Aorta (tissue), 5 donors: ENCODE data around the gene DNAJC27. TPM values are rescaled to one million over a fixed set of nuclear protein-coding genes. Genes with fewer than 3 reads are reported as not detected.

Experiments
- ATAC-seq: fragments of 200-7000 bp; cut with Tn5 transposase; one replicate; pipeline ENCODE4 v1.9.1; 2022; ENCODE audit warnings: moderate library complexity; ENCODE audit not compliant: low FRiP score
- DNase-seq, 2 donors: peaks; one replicate each; pipeline ENCODE4 v3.0.0-alpha.2; 2020
- H3K27ac ChIP-seq, 2 donors: one replicate each; pipeline ENCODE4 v1.5.1; 2013; ENCODE audit warnings: low read length in 2 of 2, mild to moderate bottlenecking in 2 of 2, moderate library complexity in 2 of 2, control low read depth in 1 of 2, inconsistent platforms in 1 of 2, low read depth in 1 of 2
- H3K27me3 ChIP-seq, 2 donors: one replicate each; pipeline ENCODE4 v1.6.1; 2013; ENCODE audit warnings: control low read depth in 1 of 2, low read length in 1 of 2, mild to moderate bottlenecking in 1 of 2, moderate library complexity in 1 of 2; ENCODE audit not compliant: insufficient read depth in 2 of 2, control insufficient read depth in 1 of 2
- H3K36me3 ChIP-seq, 2 donors: one replicate each; pipeline ENCODE4 v1.6.1; 2013; ENCODE audit warnings: control low read depth in 1 of 2, low read length in 1 of 2, mild to moderate bottlenecking in 1 of 2; ENCODE audit not compliant: insufficient read depth in 2 of 2, control insufficient read depth in 1 of 2
- H3K4me1 ChIP-seq, 2 donors: one replicate each; pipeline ENCODE4 v1.6.1; 2013; ENCODE audit warnings: low read length in 2 of 2, control low read depth in 1 of 2, mild to moderate bottlenecking in 1 of 2, moderate library complexity in 1 of 2; ENCODE audit not compliant: insufficient read depth in 2 of 2, control insufficient read depth in 1 of 2
- H3K4me3 ChIP-seq, 2 donors: one replicate each; pipeline ENCODE4 v1.5.1; 2013; ENCODE audit warnings: low read length in 2 of 2, control low read depth in 1 of 2, mild to moderate bottlenecking in 1 of 2
- H3K9me3 ChIP-seq: one replicate; pipeline ENCODE4 v1.6.1; 2013; ENCODE audit warnings: mild to moderate bottlenecking, low read length; ENCODE audit not compliant: control insufficient read depth
- WGBS, 2 donors: extraction: QIAGEN DNeasy Blood & Tissue Kit; methylation state at CpG; one replicate each; pipeline ENCODE4 v1.1.7; 2013; 5-methylcytosine and 5-hydroxymethylcytosine counted together
- intact Hi-C, 2 donors: fragments of 100-400 bp; cut with DNase I; formaldehyde crosslinking; loops; one replicate each; pipeline versions ENCODE4 v1.14.2 to v1.15.0; 2022
- polyA plus RNA-seq, 2 donors: library from polyadenylated mRNA; stranded (reverse); fragments of 200-250 nt; gene quantifications; one replicate each; pipeline ENCODE4 v1.2.3, GENCODE V29; 2013
- total RNA-seq, 2 donors: library from RNA; stranded (reverse); fragmentation: NEBNext Ultra II Directional; extraction: Animal tissue kit (Norgen Biotek cat#: 25700); gene quantifications; one replicate each; pipeline ENCODE4 v1.2.1, GENCODE V29; 2021
- donor health status: healthy with polysubstance abuse.
- donor health status: Bipolar disorder and iron deficiency.
- donor health status: DM: no; HTN: no; CAD: no.
- donor health status: DM: no; HTN: no; CAD: no.
- donor health status: DM: yes; HTN: yes; CAD: no.

DNAJC27 gene
- total and polyA plus RNA-seq, 4 donors = 0.75 to 7.3 (median 4.6) TPM

GRCh38 chr2:24978661-24979060 is 6.9 kb upstream of the DNAJC27 start:
- H3K4me3 ChIP-seq = no peak overlapping the region
- intact Hi-C loops = no loop called here
- WGBS, 2 donors = 70 to 82% methylated on average over 1 of the region's 1 CpG
- no peaks in the 10 kb centered on the region for H3K9me3 ChIP-seq
- H3K27ac ChIP-seq = no peak overlapping the region
- H3K36me3 ChIP-seq = peaks cover 0 to 2% of the 10 kb centered on the region in 2 donors
- no peaks in the 10 kb centered on the region for H3K27me3 ChIP-seq
- H3K4me1 ChIP-seq = no peaks in the 10 kb centered on the region
- ATAC-seq (no peak), DNase-seq (no peak)

- Histone ChIP-seq H3K9me3 (no peaks in the 10 kb centered on the region), H3K4me1 (no peaks in the 10 kb centered on the region), H3K27me3 (no peaks in the 10 kb centered on the region), H3K27ac (no peak overlapping the region), H3K36me3 (peaks cover 0 to 2% of the 10 kb centered on the region in 2 donors), H3K4me3 (no peak overlapping the region)
- no peak for ATAC-seq
- DNase-seq = no peak
- intact Hi-C loops = loop anchor here in 1 of 2 donors (2.0 kb wide), 1 partner anchor 63 kb away; no protein-coding TSS in a partner anchor
- 85 to 88% methylated on average over 2 of the region's 2 CpGs for WGBS, 2 donors
These were observed 5.9 kb upstream of the DNAJC27 start for GRCh38 chr2:24977631-24978030.

GRCh38 chr2:24973812-24974211 is 2.1 kb upstream of the DNAJC27 start:
- H3K4me3 ChIP-seq = no peak overlapping the region
- DNase-seq (no peak), ATAC-seq (no peak)
- 47 to 56% methylated on average over 4 of the region's 4 CpGs for WGBS, 2 donors
- H3K9me3 ChIP-seq = no peaks in the 10 kb centered on the region
- intact Hi-C loops = loop anchor here (2.0 to 5.0 kb wide), 2 partner anchors 68 to 223 kb away; partner anchors contain the start of gene EFR3B (in 1 of the 2)
- H3K36me3 ChIP-seq = no peaks in the 10 kb centered on the region
- H3K27me3 ChIP-seq = no peaks in the 10 kb centered on the region
- H3K27ac ChIP-seq = no peak overlapping the region
- H3K4me1 ChIP-seq = no peaks in the 10 kb centered on the region

- Histone ChIP-seq H3K4me3 (peak overlapping the region; percentile 56 to 65), H3K27me3 (no peaks in the 10 kb centered on the region), H3K27ac (peak overlapping the region; percentile 92 to 98), H3K4me1 (no peaks in the 10 kb centered on the region), H3K9me3 (no peaks in the 10 kb centered on the region), H3K36me3 (no peaks in the 10 kb centered on the region)
- no peak for DNase-seq
- ATAC-seq = peak; percentile 1
- intact Hi-C loops = loop anchor here in 1 of 2 donors (5.0 kb wide), 1 partner anchor 70 kb away; the partner anchor contains the start of gene EFR3B
- 0% methylated on average over 19 of the region's 19 CpGs for WGBS, 2 donors
These were observed 683 bp upstream of the DNAJC27 start for GRCh38 chr2:24972315-24972961.

- Histone ChIP-seq H3K4me3 (peak overlapping the region; percentile 56 to 80), H3K27me3 (no peaks in the 10 kb centered on the region), H3K9me3 (no peaks in the 10 kb centered on the region), H3K4me1 (no peaks in the 10 kb centered on the region), H3K27ac (peak overlapping the region; percentile 72 to 98), H3K36me3 (peaks cover 1 to 7% of the 10 kb centered on the region in 2 donors)
- DNase-seq = no peak
- intact Hi-C loops = loop anchor here in 1 of 2 donors (5.0 kb wide), 1 partner anchor 71 kb away; the partner anchor contains the start of gene EFR3B
- 0% methylated on average over 23 of the region's 23 CpGs for WGBS, 2 donors
- peak; percentile 8 for ATAC-seq
These were observed 544 bp downstream of the DNAJC27 start for GRCh38 chr2:24971286-24971535.

- no peaks in the 10 kb centered on the region for H3K9me3 ChIP-seq
- H3K4me1 ChIP-seq = no peaks in the 10 kb centered on the region
- intact Hi-C loops = loop anchor here in 1 of 2 donors (5.0 kb wide), 1 partner anchor 72 kb away; the partner anchor contains the start of gene EFR3B
- DNase-seq (no peak), ATAC-seq (no peak)
- peak overlapping the region; percentile 72 to 98 for H3K27ac ChIP-seq
- H3K27me3 ChIP-seq = no peaks in the 10 kb centered on the region
- peaks cover 1 to 7% of the 10 kb centered on the region in 2 donors for H3K36me3 ChIP-seq
- peak overlapping the region; percentile 56 to 80 for H3K4me3 ChIP-seq
- WGBS, 2 donors = 55 to 58% methylated on average over 27 of the region's 27 CpGs
These were observed 1.1 kb downstream of the DNAJC27 start for GRCh38 chr2:24970483-24971285.

GRCh38 chr2:24969784-24970183 is 2.0 kb downstream of the DNAJC27 start:
- intact Hi-C loops = loop anchor here in 1 of 2 donors (5.0 kb wide), 1 partner anchor 73 kb away; the partner anchor contains the start of gene EFR3B
- H3K27me3 ChIP-seq = no peaks in the 10 kb centered on the region

GRCh38 chr2:24961903-24962302 is 9.9 kb downstream of the DNAJC27 start:
- ATAC-seq (no peak), DNase-seq (no peak)
- intact Hi-C loops = no loop called here
- Histone ChIP-seq H3K27me3 (no peaks in the 10 kb centered on the region), H3K4me1 (no peaks in the 10 kb centered on the region), H3K9me3 (no peaks in the 10 kb centered on the region), H3K36me3 (peaks cover 1 to 12% of the 10 kb centered on the region in 2 donors), H3K4me3 (no peak overlapping the region), H3K27ac (no peak overlapping the region)
- WGBS, 2 donors = 96% methylated on average over 1 of the region's 1 CpG

More at GRCh38 chr2:24969784-24970183, 2.0 kb downstream of the DNAJC27 start:
- Histone ChIP-seq H3K9me3 (no peaks in the 10 kb centered on the region), H3K4me1 (no peaks in the 10 kb centered on the region), H3K4me3 (no peak overlapping the region), H3K36me3 (peaks cover 1 to 7% of the 10 kb centered on the region in 2 donors), H3K27ac (no peak overlapping the region)
- ATAC-seq = no peak
- no peak for DNase-seq
- WGBS, 2 donors = 87 to 95% methylated on average over 1 of the region's 1 CpG
